GM18511 (cell line): ENCODE results near the gene DCLRE1B.
"Not testable (repeated sequence)": the region's sequence is repeated elsewhere in the genome, so short reads cannot be mapped to it uniquely, and the experiment has no call there.

Experiments
- ATAC-seq: cut with Tn5 transposase; IDR thresholded peaks from one replicate; pipeline ENCODE4 v1.9.1; 2021; ENCODE audit warnings: mild to moderate bottlenecking, moderate library complexity; ENCODE audit not compliant: unreplicated experiment

DCLRE1B gene

DNA sequence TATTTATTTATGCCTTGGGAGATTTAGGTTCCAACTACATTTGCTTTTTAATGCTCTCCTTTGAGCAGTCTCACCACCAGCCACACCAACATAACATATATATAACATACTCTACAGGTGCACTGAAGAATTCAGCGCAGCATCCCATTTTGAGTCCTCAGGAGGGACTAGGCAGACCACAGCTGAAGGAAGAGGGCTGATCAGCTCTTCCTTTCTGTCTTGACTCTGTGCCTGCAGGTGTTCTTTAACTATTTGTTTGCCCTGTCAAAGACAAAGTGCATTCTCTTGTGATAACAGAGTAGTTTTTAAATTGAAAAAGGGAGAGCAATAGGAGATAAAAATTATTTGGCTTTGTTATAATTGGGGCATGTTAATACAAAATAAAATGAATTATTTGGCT, 41.0 kb downstream of the DCLRE1B start:
- ATAC-seq: no peak

DNA sequence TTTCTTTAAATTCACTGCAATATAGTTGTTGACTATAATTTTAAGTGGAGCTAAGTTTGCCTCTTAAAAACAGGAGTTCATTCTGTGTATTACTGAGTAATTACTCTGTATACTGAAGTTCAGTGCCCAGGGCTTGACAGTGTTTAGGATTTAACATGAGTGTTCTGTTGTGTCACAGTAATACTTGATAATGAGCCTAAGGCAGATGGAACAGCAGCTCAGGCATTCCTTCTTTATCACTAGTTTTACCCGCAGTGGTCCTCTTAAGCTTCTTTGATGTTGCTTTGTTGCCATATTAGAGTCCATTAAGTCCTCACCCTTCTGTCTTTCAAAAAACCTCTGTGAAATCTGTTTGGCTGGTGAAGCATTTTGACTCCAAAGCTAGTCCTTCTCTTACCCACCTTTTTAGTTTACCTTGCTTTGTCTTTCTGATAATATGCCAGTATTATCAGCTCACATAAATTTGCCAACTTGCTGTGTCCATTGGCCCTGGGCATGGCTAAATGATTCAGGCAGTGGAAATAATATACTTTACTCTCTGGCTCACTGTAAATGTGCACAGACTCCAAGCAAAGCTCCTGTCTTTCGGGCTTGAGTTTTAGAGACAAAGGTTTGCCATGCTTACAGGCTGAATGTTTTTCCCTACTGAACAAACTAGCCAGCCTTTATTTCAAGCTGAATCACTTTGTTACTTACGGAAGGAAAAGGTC, 41.7 kb downstream of the DCLRE1B start:
- ATAC-seq: no peak

DNA sequence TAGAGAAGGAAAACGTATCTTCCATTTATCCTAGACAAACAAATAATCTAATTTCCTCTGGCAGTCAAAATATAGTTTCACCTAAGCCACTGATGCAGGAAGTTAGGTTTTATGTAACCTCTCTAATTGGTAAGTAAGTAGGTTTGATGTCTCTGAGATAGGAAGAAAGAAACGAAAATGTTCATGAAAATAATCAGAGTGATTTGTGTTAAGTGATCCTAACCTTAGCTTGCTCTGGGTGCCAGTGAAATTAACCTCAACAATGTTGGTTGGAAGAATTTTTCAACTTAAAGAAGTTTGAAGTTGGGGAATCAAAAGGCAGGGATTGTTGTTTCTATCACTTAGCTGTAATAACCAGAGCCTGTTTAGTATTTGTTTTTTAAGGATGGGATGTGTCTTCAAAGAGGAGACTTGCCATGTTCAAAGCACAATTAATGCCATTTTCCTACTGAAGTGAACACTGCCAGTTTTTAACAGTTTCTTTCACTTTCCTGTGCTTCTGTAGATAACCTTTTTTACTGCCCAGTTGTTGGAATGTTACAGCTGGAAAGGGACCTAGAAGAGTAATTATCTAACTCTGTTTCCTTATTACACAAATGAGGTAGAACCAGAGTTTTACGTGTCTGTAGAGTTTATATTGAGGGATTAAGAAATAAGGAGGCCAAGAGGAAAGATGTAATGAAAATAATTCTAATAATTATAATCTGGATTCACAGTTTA, 42.4 kb downstream of the DCLRE1B start:
- ATAC-seq: no peak

DNA sequence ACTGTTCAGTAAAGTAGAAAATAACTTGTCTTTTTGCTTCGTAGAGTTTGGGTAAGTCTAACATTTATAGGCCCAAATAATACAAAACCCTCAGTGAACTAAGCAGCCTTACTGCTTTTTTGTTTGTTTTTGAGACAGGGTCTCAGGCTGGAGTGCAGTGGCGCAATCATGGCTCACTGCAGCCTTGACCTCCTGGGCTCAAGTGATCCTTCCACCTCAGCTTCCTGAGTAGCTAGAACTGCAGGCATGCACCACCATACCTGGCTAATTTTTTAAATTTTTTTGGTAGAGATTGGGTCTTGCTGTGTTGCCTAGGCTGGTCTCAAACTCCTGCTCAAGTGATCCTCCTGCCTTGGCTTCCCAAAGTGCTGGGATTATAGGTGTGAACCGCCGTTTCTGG, 43.0 kb downstream of the DCLRE1B start:
- ATAC-seq: not testable (repeated sequence)

DNA sequence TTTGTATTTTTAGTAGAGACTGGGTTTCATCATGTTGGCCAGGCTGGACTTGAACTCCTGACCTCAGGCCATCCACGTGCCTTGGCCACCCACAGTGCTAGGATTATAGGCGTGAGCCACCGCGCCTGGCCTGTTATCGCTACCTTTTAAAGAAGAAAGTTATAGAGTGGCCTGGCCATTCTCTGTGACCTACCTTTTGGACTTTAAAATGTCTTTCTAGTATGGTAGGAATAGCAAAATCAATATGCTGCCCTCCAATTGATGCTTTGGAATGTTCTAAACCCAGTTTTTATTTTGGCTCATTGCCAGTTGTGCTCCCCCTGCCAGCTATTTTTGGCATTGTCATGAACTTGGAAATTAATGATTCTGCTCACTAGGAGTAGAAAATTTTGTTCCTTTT, 43.9 kb downstream of the DCLRE1B start:
- ATAC-seq: no peak

DNA sequence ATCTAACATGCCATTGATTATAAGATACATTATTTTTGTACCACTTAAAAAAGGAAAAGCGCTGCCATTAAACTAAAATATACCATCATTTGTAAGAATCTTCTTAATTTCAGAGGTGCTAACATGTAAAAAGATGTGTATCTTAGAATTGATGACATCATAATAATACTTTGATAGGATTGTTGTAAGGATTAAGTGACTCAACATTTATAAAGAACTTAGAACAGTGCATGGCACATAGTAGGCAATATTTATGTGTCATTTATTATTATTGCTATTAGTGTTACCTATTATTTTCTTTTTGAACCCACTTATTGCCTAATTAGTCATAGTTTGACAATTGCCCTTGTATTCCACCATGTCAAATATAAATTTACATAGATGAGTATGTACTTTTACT, 45.8 kb downstream of the DCLRE1B start:
- ATAC-seq: no peak

DNA sequence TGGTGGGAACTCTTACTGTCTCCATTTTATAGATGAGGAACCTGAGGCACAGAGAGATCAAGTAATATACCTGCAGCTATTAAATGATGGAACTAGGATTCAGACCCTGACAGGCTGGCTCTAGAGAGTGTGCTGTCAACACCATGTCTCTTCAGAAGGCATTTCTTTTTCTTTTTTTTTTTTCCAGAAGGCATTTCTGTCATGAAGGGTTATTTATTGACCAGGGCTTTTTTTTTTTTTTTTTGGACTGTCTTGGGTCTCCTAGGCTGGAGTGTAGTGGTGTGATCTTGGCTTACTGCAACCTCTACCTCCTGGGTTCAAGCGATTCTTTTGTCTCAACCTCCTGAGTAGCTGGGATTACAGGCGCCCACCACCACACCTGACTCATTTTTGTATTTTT, 46.6 kb downstream of the DCLRE1B start:
- ATAC-seq: no peak

DNA sequence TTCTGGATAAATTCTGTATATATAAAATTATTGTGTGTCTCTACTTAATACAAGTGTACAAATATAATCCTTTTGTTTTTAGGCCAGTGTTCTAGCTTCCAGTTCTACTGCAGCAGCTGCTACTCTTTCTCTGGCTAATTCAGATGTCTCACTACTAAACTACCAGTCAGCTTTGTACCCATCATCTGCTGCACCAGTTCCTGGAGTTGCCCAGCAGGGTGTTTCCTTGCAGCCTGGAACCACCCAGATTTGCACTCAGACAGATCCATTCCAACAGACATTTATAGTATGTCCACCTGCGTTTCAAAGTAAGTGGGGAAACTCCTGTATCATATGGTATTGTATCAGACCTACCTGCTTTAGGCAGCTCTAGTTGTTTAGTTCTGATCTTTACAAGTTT, 52.9 kb downstream of the DCLRE1B start:
- no peak for ATAC-seq

DNA sequence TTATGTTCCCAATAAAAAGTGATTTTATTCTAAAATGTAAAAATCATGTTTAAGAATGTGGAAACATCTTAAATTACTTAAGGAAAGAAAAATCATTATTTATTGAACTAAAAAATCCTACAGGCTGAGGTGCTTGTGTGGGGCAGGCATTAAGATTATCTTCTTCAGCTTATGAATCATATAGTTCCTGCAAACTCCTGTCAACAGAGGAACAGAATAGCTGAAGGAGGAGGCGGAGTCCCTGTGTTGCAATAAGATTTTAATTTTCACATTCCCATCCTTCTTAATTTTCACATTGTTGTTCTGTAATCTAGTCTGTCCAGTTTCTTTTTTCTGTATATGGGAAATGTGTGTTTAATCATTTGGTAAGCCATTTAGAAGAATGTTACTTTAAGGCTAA, 53.6 kb downstream of the DCLRE1B start:
- ATAC-seq: no peak

DNA sequence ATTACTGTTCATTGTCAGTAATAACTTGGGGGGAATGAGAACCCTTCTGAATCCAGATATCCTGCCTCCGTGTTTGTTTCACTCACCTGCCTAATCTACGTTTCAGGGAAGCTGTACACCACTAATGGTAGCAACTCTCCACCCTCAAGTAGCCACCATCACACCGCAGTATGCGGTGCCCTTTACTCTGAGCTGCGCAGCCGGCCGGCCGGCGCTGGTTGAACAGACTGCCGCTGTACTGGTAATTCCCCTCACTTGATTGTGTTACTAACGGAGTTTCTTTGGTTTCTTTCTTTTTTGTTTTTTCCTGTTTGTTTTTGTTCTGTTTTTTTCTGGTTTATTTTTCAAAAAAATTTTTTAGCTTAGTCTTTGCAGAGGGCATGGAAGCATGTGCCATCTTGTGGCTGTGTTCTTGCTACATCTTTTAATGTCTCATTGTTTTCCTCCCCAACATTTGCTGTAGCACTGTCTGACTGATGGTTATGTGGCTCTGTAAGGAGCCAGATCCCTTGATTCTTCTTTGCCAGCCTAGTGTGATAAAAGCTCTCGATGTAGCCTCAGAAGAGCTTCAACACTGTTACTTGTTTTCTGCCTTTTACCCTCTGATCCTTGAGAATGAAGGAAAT, 58.3 kb downstream of the DCLRE1B start:
- no peak for ATAC-seq
